K562 (cell line): ENCODE measurements around the gene TMEM131L. TPM values are rescaled to one million over a fixed set of nuclear protein-coding genes. Genes with fewer than 3 reads are reported as not detected.

Experiments
- ATAC-seq: fragments of 200-7000 bp; cut with Tn5 transposase; 3 replicates; pipeline ENCODE4 v1.9.1; 2020; ENCODE audit warnings: moderate library complexity
- BruUV-seq: library from RNA; stranded (reverse); fragments of 400-500 nt; replicated peaks from 2 replicates; lab custom pipeline; 2021; lab: Mats Ljungman, UMichigan
- CTCF ChIA-PET: fragments of 300-600 bp; formaldehyde crosslinking; extraction: SDS; loops from one replicate; lab custom pipeline; 2021; ENCODE audit warnings: low intra/inter-chr PET ratio; lab: Yijun Ruan, JAX
- POLR2A ChIA-PET: fragments of 300-600, 350-650 bp; sonication (Branson Sonifier 250); formaldehyde crosslinking; extraction: SDS; loops from one replicate; lab custom pipeline; 2021; ENCODE audit warnings: antibody characterized with exemption, inconsistent platforms; lab: Yijun Ruan, JAX
- DNase-seq, 4 experiments: peaks; one replicate each; pipeline versions ENCODE4 v3.0.0 to v3.0.0-alpha.2; 2011 to 2018; ENCODE audit warnings: low spot score in 3 of 4, mixed read lengths in 3 of 4; ENCODE audit errors: extremely low read depth in 1 of 4
- FAIRE-seq: peaks from 2 replicates; lab custom pipeline; 2011; peaks lifted over from hg19 to GRCh38; lab: Jason Lieb, UNC
- H2AFZ ChIP-seq: 2 replicates; pipeline ENCODE4 v1.6.0; 2011; ENCODE audit warnings: low read depth, low read length, control low read depth, inconsistent platforms
- H3K27ac ChIP-seq: fragments of 200-600 bp; 3 replicates; pipeline ENCODE4 v1.8.0; 2011; ENCODE audit warnings: low read depth, mild to moderate bottlenecking, control low read depth, inconsistent platforms, low read length, moderate library complexity, mixed read lengths; ENCODE audit errors: extremely low read depth
- H3K27me3 ChIP-seq, 2 experiments: fragments of 300-600 bp in 1 of 2; 2 replicates in 1 of 2; 3 replicates in 1 of 2; pipeline versions ENCODE4 v1.6.0 to v1.8.0; 2011; ENCODE audit warnings: inconsistent platforms in 2 of 2, low read length in 2 of 2, mild to moderate bottlenecking in 1 of 2, mixed read lengths in 1 of 2, moderate library complexity in 1 of 2; ENCODE audit not compliant: control insufficient read depth in 2 of 2, insufficient read depth in 2 of 2
- H3K36me3 ChIP-seq: fragments of 300-600 bp; 3 replicates; pipeline ENCODE4 v1.8.0; 2011; ENCODE audit warnings: mild to moderate bottlenecking, low read length, inconsistent platforms; ENCODE audit not compliant: control insufficient read depth, insufficient read depth
- H3K4me1 ChIP-seq, 2 experiments: fragments of 200-600 bp in 1 of 2; replicated peaks in 1 of 2; 2 replicates in 1 of 2; 3 replicates in 1 of 2; pipeline versions ENCODE4 v1.5.1 to v1.8.0; 2011; ENCODE audit warnings: inconsistent platforms in 2 of 2, low read length in 2 of 2, mild to moderate bottlenecking in 1 of 2, mixed read lengths in 1 of 2, moderate library complexity in 1 of 2; ENCODE audit not compliant: control insufficient read depth in 2 of 2, insufficient read depth in 2 of 2
- H3K4me2 ChIP-seq: 2 replicates; pipeline ENCODE4 v1.6.1; 2011; ENCODE audit warnings: low read length, control low read depth, inconsistent platforms, mixed read lengths; ENCODE audit not compliant: insufficient read depth
- H3K4me3 ChIP-seq: fragments of 200-600 bp; sonication (generic), shearing (Covaris generic); 2 replicates; pipeline ENCODE4 v1.5.1; 2016; ENCODE audit warnings: control low read depth, inconsistent platforms
- H3K79me2 ChIP-seq: fragments of 200-600 bp; 3 replicates; pipeline ENCODE4 v1.8.0; 2011; ENCODE audit warnings: low read length, inconsistent platforms; ENCODE audit not compliant: control insufficient read depth, insufficient read depth
- H3K9ac ChIP-seq, 2 experiments: 2 replicates each; pipeline versions ENCODE4 v1.6.0 to v1.6.1; 2011; ENCODE audit warnings: low read depth in 2 of 2, low read length in 2 of 2, control low read depth in 1 of 2, inconsistent platforms in 1 of 2, mild to moderate bottlenecking in 1 of 2, mixed read lengths in 1 of 2; ENCODE audit not compliant: insufficient read depth in 1 of 2
- H3K9me1 ChIP-seq: one replicate; pipeline ENCODE4 v1.6.0; 2011; ENCODE audit warnings: inconsistent platforms, mild to moderate bottlenecking, low read length, moderate library complexity; ENCODE audit not compliant: control insufficient read depth, insufficient read depth
- H3K9me3 ChIP-seq: replicated peaks from 2 replicates; pipeline ENCODE4 v1.5.1; 2011; ENCODE audit warnings: low read depth, low read length, inconsistent platforms; ENCODE audit not compliant: control insufficient read depth, insufficient read depth
- H4K20me1 ChIP-seq: replicated peaks from 2 replicates; pipeline ENCODE4 v1.6.1; 2011; ENCODE audit warnings: low read length, inconsistent platforms, mixed read lengths; ENCODE audit not compliant: control insufficient read depth, insufficient read depth
- BRD9 ChIP-seq: fragments of 450-650 bp; IDR thresholded peaks from 2 replicates; pipeline ENCODE4 v1.6.1; 2018; ENCODE audit warnings: low read depth; ENCODE audit not compliant: partially characterized antibody
- CAMTA2 ChIP-seq: fragments of 250-450 bp; sonication (Bioruptor Pico); conservative IDR thresholded peaks from 2 replicates; pipeline ENCODE4 v1.5.1; 2022
- CEBPB ChIP-seq: fragments of 450-650 bp; IDR thresholded peaks from 2 replicates; pipeline ENCODE4 v1.6.1; 2016; ENCODE audit warnings: missing genetic modification characterization, missing compliant biosample characterization
- CEBPG ChIP-seq, 3 experiments: fragments of 200-800 bp in 1 of 3; sonication (Bioruptor generic) in 1 of 3; sonication (generic) in 1 of 3; formaldehyde crosslinking in 1 of 3; IDR thresholded peaks in 2 of 3; conservative IDR thresholded peaks in 1 of 3; 2 replicates each; pipeline versions ENCODE4 v1.6.1 to v1.8.0; 2016 to 2022; ENCODE audit warnings: missing compliant biosample characterization in 2 of 3, missing genetic modification characterization in 2 of 3, mild to moderate bottlenecking in 1 of 3, missing genetic modification reagents in 1 of 3
- CEBPZ ChIP-seq: fragments of 150-350 bp; IDR thresholded peaks from 2 replicates; pipeline ENCODE4 v1.6.1; 2014; ENCODE audit warnings: low read depth, mild to moderate bottlenecking, low read length, borderline replicate concordance
- MAFG ChIP-seq: fragments of 450-650 bp; conservative IDR thresholded peaks from 2 replicates; pipeline ENCODE4 v1.6.1; 2016; ENCODE audit warnings: missing genetic modification characterization, missing compliant biosample characterization
- MITF ChIP-seq: IDR thresholded peaks from 2 replicates; pipeline ENCODE4 v1.6.1; 2014; ENCODE audit warnings: antibody characterized with exemption
- NR2F6 ChIP-seq: fragments of 450-650 bp; formaldehyde crosslinking; IDR thresholded peaks from 2 replicates; pipeline ENCODE4 v1.4.0; 2020; ENCODE audit warnings: mild to moderate bottlenecking
- PHF21A ChIP-seq: fragments of 450-650 bp; IDR thresholded peaks from 2 replicates; pipeline ENCODE4 v1.6.1; 2017; ENCODE audit warnings: low read depth, borderline replicate concordance
- RBM34 ChIP-seq: fragments of 200-400 bp; formaldehyde crosslinking; IDR thresholded peaks from 2 replicates; pipeline ENCODE4 v1.6.1; 2018; ENCODE audit warnings: low read length, borderline replicate concordance; ENCODE audit not compliant: insufficient read depth
- ZNF224 ChIP-seq: sonication (generic); formaldehyde crosslinking; IDR thresholded peaks from 2 replicates; pipeline ENCODE4 v1.8.0; 2022; ENCODE audit warnings: mild to moderate bottlenecking, missing genetic modification reagents
- WGBS: fragments of 100-300 bp; shearing (Covaris generic); methylation state at CpG from one replicate; pipeline ENCODE4 v1.1.6; 2016; ENCODE audit warnings: low coverage, mixed read lengths; ENCODE audit not compliant: insufficient coverage; ENCODE audit errors: missing lambda C conversion rate; 5-methylcytosine and 5-hydroxymethylcytosine counted together
- in situ Hi-C: fragments of 300-500 bp; cut with MboI; formaldehyde crosslinking; loops from 4 replicates; pipeline ENCODE4 v1.15.0; 2018; ENCODE audit warnings: inconsistent platforms, mixed read lengths
- intact Hi-C: fragments of 100-400 bp; cut with micrococcal nuclease; formaldehyde crosslinking; loops from 2 replicates; pipeline ENCODE4 v1.14.2; 2022
- polyA plus RNA-seq, 8 experiments: library from polyadenylated mRNA; depleted of rRNA in 4 of 8; stranded (reverse) in 5 of 8; unstranded in 3 of 8; fragments of >200 nt; fragmentation: Nextera tagmentation in 2 of 8; fragmentation: Illumina TruSeq in 1 of 8; extraction: Ambion mirVana in 2 of 8; extraction: Trizol in 1 of 8; gene quantifications; 2 replicates each; pipeline versions ENCODE4 v1.2.1 to v1.2.3, GENCODE V29; 2011 to 2014; ENCODE audit warnings: inconsistent platforms in 1 of 8, missing spikeins in 1 of 8
- total RNA-seq, 7 experiments: library from RNA; depleted of rRNA in 6 of 7; stranded (reverse); fragments of >200 nt in 6 of 7; fragmentation: Illumina TruSeq in 2 of 7; extraction: Trizol in 2 of 7; gene quantifications; 2 replicates each; pipeline versions ENCODE4 v1.2.1 to v1.2.3, GENCODE V29; 2011 to 2021; ENCODE audit warnings: low replicate concordance in 1 of 7

TMEM131L gene
- total and polyA plus RNA-seq, 9 of the 15 experiments (the other 6 are each of a cell fraction or from before 2014, with no cell fraction given) = 1.2 to 20.8 (median 12.9) TPM

- intact Hi-C loops = no loop called here
These were observed 185.0 kb downstream of the TMEM131L start for GRCh38 chr4:153651116-153651515.

More at GRCh38 chr4:153651116-153651515, 185.0 kb downstream of the TMEM131L start:
- no peaks in the 10 kb centered on the region; a peak in 1 of 5 replicates for H3K4me1 ChIP-seq
- no peaks in the 10 kb centered on the region for H3K36me3 ChIP-seq
- no peak overlapping the region for H3K4me2 ChIP-seq
- no peaks in the 10 kb centered on the region for H3K79me2 ChIP-seq
- ChIA-PET POLR2A (no interaction called here), CTCF (no interaction called here)
- no peak overlapping the region for H3K9ac ChIP-seq
- TF ChIP-seq BRD9 = no peak
- TF ChIP-seq CEBPB = no peak
- TF ChIP-seq CEBPZ = no peak
- TF ChIP-seq MAFG (tag) = no peak
- TF ChIP-seq CAMTA2 (CRISPR knock-in tag) = no peak
- no peak for TF ChIP-seq ZNF224
- no peak for TF ChIP-seq CEBPG (CRISPR knock-in tag; IDR thresholded peaks at IDR 0.05)
- no peak for TF ChIP-seq CEBPG (tag; conservative IDR thresholded peaks at IDR 0.05 in 1 of 2, IDR thresholded peaks at IDR 0.05 in 1 of 2)
- TF ChIP-seq PHF21A = no peak
- no peak for TF ChIP-seq NR2F6 (CRISPR knock-in tag)
- no peak for TF ChIP-seq RBM34
- no peak for TF ChIP-seq MITF
- ATAC-seq (no peak), DNase-seq (no peak), FAIRE-seq (no peak)
- peaks cover 4 to 18% of the 10 kb centered on the region in 2 experiments; a peak in 3 of 5 replicates for H3K27me3 ChIP-seq
- WGBS = 0% methylated on average over 3 of the region's 3 CpGs
- H4K20me1 ChIP-seq = no peaks in the 10 kb centered on the region
- in situ Hi-C loops = no loop called here
- H3K4me3 ChIP-seq = no peak overlapping the region
- H3K9me1 ChIP-seq = no peaks in the 10 kb centered on the region
- no TSS peak for BruUV-seq
- H3K27ac ChIP-seq = no peak overlapping the region
- no peak overlapping the region for H2AFZ ChIP-seq
- H3K9me3 ChIP-seq = no peaks in the 10 kb centered on the region
